ENCODE data around the gene UNCX.

DNA sequence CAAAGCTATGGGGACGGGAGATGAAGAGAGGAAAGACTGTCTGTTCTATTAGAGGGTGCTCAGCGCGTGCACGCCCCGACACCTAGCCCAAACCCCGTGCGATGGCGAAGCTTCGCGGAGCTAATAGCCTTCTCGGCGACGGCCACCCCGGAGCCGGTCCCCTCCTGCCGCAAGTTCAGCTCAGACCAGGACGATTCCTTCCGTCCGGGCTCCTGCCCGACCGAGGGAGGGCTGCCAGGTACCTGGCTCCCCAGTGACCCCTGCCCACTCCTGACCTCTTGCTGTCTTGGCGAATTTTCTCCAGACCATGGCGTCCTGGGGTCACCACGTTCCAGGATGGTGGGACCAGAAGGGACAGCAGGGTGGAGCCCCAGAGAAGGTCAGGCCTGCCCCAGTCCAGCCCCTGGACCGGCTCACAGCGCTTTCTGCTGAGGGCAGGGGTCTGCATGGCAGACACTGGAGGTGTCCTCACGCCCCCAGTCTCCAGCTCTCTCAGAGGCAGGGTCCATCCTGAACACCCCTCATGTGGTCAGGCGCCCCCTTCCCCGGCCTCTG lies 36.7 kb downstream of the UNCX start:
- TF ChIP-seq POLR2A (IDR thresholded peaks at IDR 0.05), result no peak
- TF ChIP-seq, protein P1, sequence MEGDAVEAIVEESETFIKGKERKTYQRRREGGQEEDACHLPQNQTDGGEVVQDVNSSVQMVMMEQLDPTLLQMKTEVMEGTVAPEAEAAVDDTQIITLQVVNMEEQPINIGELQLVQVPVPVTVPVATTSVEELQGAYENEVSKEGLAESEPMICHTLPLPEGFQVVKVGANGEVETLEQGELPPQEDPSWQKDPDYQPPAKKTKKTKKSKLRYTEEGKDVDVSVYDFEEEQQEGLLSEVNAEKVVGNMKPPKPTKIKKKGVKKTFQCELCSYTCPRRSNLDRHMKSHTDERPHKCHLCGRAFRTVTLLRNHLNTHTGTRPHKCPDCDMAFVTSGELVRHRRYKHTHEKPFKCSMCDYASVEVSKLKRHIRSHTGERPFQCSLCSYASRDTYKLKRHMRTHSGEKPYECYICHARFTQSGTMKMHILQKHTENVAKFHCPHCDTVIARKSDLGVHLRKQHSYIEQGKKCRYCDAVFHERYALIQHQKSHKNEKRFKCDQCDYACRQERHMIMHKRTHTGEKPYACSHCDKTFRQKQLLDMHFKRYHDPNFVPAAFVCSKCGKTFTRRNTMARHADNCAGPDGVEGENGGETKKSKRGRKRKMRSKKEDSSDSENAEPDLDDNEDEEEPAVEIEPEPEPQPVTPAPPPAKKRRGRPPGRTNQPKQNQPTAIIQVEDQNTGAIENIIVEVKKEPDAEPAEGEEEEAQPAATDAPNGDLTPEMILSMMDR (IDR thresholded peaks at IDR 0.05), result no peak

Measured in lower leg skin (tissue), 3 donors.